Peyer's patch (tissue), 4 donors: ENCODE data around the gene SAMD13.

ENCODE experiments used
- POLR2A ChIP-seq, 2 donors: fragments of 450-650 bp; IDR thresholded peaks; one replicate each; pipeline ENCODE4 v1.5.1; 2017; ENCODE audit warnings: antibody characterized with exemption in 2 of 2, mild to moderate bottlenecking in 2 of 2, moderate library complexity in 2 of 2
- TF ChIP-seq, protein P1 (sequence below), 6 experiments: fragments of 450-650 bp in 4 of 6; fragments of 200-600 bp in 2 of 6; sonication (generic) in 1 of 6; IDR thresholded peaks; one replicate each; pipeline ENCODE4 v1.5.1; 2017 to 2019; ENCODE audit warnings: antibody characterized with exemption in 6 of 6, mild to moderate bottlenecking in 3 of 6, moderate library complexity in 1 of 6

GRCh38 chr1:84259989-84260388, 41.5 kb upstream of the SAMD13 start:
- TF ChIP-seq, protein P1, sequence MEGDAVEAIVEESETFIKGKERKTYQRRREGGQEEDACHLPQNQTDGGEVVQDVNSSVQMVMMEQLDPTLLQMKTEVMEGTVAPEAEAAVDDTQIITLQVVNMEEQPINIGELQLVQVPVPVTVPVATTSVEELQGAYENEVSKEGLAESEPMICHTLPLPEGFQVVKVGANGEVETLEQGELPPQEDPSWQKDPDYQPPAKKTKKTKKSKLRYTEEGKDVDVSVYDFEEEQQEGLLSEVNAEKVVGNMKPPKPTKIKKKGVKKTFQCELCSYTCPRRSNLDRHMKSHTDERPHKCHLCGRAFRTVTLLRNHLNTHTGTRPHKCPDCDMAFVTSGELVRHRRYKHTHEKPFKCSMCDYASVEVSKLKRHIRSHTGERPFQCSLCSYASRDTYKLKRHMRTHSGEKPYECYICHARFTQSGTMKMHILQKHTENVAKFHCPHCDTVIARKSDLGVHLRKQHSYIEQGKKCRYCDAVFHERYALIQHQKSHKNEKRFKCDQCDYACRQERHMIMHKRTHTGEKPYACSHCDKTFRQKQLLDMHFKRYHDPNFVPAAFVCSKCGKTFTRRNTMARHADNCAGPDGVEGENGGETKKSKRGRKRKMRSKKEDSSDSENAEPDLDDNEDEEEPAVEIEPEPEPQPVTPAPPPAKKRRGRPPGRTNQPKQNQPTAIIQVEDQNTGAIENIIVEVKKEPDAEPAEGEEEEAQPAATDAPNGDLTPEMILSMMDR (IDR thresholded peaks at IDR 0.05), result no peak
- TF ChIP-seq POLR2A (IDR thresholded peaks at IDR 0.05), result no peak
